NCI-H1105 (cell line): ENCODE data around the gene TYMP.
"Not testable (repeated sequence)": the region's sequence is repeated elsewhere in the genome, so short reads cannot be mapped to it uniquely, and the experiment has no call there.

ENCODE experiments used
- DNase-seq: peaks from one replicate; lab custom pipeline; 2025; lab: John Stamatoyannopoulos, UW

TYMP gene

DNA sequence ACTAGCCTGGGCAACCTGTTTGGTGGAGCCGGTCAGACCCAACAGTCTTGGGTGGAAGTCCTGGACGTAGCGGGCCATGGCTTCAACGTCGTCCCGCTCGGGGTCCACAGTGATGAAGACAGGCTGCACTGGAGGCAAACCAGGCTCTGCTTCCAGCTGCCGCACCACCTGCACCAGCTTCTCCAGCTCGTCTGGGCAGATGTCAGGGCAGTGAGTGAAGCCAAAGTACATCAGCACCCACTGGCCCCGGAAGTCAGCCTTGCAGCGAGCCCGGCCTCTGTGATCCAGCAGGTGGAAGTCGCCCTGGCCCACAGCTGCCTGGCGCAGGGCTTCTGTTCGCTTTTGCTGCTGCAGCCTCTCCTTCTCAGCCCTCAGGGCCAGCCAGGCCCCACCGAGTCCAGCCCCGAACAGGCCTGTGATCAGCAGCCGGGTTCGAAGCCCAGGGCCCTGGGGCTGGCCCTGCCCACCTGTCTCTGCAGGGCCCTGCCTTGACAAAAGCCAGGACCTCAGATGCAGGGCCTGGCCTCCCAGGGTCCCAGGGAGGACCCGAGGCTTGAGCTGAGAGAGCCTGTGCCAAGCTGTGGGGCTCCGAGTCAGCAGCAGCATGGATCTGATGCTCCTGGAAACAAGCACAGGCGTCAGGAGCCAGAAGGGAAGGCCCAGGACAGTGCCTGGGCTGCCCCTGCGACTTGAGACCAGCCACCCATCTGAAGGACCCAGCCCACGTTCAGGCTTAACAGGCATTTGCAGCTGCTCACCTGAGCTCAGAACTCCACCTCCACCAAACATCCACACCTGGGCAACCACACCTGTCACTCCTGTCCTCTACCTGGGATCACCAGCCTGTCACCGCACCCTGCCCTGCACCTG, 5.8 kb downstream of the TYMP start:
- DNase-seq, result no peak

DNA sequence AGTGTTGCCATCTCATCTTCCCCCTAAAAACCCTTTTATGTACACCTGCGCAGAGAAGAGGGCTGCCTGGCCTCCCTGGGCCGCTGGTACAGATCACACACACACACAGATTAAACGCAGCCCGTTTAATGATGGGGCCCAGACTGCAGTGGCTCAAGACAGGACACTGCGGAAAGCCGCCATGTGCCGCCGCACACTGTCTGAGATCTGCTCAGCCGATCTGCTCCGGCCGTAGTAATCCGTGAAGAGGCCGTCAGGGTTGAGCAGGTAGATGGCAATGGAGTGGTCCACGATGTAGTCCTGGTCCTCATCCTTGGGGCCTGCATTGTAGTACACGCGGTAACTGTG, 6.4 kb downstream of the TYMP start:
- DNase-seq, result no peak

- no peak for DNase-seq
Observed at GRCh38 chr22:50522806-50523438, 6.9 kb downstream of the TYMP start.

DNA sequence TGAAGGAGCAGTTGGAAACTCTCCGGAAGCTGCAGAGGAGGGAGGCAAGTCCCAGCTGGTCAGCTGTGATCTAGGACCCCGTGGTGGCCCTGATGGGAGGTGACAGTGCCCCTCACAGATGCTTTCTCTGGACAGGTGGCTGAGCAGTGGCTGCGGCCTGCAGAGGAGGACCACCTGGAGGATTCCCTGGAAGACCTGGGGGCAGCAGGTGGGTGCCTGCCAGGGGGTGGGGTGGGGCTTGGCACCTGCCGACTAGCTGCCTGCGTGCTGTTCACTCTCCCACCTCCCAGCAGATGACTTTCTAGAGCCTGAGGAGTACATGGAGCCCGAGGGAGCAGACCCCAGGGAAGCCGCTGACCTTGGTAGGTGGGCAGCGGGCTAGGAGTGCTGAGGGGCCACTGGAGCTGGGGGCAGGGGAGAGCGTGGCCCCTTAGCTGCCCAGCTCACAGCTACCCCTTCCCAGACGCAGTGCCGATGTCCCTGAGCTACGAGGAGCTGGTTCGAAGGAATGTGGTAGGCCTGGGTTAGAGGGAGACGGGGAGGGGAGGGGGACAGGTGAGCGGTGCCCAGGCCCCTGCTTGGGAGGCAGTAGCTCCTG, 7.5 kb downstream of the TYMP start:
- DNase-seq, result no peak

- no peak for DNase-seq
Observed at GRCh38 chr22:50521710-50522109, 8.1 kb downstream of the TYMP start.

DNA sequence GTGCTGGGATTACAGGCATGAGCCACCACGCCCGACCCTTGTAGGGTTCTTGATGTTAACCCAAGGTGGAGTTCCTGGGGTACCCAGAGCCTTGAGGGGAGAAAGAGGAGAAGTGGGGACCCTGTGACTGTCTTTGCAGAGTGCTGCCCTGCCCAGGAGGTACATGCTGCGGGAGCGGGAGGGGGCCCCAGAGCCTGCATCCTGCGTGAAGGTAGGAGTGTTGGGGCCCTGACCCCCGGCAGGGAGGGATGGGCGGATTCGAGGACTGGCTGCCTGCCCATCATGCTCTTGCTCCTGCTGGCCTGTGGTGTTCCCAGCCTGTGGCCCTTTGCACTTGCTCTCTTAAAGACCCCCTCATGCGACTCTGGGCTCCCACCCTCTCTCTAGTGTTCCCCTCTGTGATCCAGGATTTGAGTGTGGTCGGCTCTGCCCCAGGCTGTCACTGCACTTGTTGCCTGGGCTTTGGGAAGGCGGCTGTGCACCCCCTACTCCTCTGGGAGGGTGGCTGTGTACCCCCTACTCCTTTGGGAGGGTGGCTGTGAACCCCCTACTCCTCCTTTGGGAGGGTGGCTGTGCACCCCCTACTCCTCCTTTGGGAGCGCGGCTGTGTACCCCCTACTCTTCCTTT, 8.9 kb downstream of the TYMP start:
- DNase-seq, result no peak

- not testable (repeated sequence) for DNase-seq
Observed at GRCh38 chr22:50520184-50520583, 9.6 kb downstream of the TYMP start.

GRCh38 chr22:50519151-50519550, 10.7 kb downstream of the TYMP start:
- DNase-seq, result no peak

GRCh38 chr22:50518606-50519005, 11.2 kb downstream of the TYMP start:
- no peak for DNase-seq

- no peak for DNase-seq
Observed at GRCh38 chr22:50517495-50518260, 12.1 kb downstream of the TYMP start.

DNA sequence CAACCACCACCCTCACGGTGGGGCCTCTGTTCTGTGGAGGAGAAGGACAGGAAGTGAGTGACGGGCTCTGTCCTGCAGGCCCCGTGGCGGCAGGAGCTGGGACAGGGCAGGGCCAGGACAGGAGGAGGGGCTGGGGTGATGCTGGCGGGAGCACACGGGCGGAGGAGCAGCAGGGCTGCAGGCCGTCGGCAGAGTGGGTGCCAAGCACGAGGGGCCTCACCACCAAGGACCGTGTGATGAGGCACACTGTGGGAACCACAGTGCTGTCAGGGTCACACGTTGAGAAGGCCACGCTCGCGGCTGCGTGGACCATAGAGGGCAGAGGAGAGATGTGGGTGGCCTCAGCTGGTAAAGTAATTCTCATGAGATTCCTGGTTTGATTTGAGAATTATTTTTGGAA, 12.9 kb downstream of the TYMP start:
- no peak for DNase-seq

DNA sequence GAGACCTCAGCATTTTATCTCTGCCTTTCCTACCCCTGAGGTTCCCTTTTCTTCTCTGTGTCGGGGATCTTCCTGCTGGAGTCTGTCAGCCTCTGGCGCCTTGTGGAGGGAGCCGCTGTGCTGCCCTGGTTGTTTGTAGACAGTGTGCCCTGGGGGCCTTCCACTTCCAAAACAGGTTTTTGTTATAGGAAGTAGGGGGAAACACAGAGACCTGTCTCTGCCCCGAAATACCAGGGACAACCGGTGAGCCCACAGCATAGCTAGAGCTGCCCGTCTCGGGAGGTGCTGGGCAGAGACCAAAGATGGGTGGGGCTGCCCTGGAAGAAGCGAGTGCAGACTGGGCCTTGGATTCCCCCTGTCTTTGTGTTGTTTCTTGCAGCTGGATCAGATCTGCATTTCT, 13.7 kb downstream of the TYMP start:
- no peak for DNase-seq

DNA sequence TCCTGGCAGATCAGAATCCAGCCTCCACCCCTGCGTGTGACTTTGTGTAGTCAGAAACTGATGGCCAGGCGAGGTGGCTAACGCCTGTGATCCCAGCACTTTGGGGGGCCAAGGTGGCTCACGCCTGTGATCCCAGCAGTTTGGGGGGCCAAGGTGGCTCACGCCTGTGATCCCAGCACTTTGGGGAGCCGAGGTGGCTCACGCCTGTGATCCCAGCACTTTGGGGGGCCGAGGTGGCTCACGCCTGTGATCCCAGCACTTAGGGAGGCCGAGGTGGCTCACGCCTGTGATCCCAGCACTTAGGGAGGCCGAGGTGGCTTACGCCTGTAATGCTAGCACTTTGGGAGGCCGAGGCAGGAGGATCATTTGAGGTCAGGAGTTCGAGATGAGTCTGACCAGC, 16.6 kb downstream of the TYMP start:
- DNase-seq, result no peak

DNA sequence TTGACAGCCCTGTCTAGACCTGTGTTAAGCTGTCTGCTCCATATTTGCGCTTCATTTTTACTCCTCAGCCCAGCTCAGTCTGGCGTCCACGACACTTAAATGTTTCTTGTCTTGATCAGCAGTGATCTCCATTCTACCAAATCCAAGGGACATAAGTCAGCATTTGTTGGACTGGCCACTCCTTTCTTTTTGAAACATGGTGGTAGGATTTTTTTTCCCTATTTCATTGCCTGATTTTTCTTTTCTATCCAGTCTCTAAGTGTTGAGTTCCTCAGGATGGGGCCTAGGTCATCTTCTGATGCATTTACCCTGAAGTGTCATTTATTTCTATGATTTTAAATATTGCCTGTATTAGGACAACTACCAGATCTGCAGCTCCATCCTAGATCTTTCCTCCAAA, 20.9 kb downstream of the TYMP start:
- no peak for DNase-seq

DNA sequence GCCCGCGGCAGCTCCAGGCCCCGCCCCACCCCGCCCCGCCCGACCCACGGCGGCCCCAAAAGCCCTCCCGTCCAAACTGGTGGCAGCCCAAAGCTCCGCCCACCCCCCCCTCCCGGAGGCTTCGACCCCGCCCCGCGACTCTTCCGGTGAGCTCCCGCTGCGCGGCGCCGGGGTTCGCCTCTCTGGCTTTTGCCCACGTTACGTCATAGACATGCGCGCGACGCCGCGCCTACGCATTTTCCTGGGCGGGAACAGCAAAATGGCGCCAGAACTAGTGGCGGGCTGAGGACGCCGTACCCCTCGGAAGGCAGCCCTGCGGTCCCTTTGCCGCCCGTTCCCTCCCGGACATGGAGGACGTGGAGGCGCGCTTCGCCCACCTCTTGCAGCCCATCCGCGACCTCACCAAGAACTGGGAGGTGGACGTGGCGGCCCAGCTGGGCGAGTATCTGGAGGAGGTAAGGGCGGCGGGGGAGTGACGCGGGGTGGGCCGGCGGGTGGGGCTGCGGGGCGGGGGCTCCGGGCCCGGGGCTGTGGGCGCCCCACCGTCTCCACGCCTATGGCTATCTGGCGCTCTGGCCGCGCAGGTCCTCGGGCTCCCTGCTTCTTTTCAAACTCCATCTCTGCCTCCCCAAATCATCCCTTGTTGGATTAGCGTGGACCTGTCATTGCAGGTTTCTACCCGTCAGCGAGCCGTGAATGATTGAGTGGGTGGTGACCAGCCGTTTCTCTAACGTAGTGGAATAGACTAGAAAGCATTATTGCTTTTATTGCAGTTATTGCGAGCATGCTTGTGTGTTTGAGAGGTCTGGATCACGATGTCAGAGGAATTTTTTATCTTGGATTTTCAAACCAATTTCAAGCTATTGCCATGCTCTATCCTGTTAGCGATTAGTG, 21.6 kb downstream of the TYMP start, which contains the start of gene NCAPH2:
Gene NCAPH2, plus strand, starts transcription at position 234 of the 894 bp plus-strand sequence. Its CDS starts 114 bp downstream, at position 348.
- DNase-seq, result peak; percentile 95

- peak; percentile 93 for DNase-seq
Observed at GRCh38 chr22:50507421-50507990, 22.3 kb downstream of the TYMP start, which contains the start of gene LMF2. TSS of gene LMF2 (minus strand) at chr22:50507702. CDS start at chr22:50507675, 27 bp downstream.

- peak; percentile 2 for DNase-seq
Observed at GRCh38 chr22:50506611-50507420, 23.0 kb downstream of the TYMP start.

DNA sequence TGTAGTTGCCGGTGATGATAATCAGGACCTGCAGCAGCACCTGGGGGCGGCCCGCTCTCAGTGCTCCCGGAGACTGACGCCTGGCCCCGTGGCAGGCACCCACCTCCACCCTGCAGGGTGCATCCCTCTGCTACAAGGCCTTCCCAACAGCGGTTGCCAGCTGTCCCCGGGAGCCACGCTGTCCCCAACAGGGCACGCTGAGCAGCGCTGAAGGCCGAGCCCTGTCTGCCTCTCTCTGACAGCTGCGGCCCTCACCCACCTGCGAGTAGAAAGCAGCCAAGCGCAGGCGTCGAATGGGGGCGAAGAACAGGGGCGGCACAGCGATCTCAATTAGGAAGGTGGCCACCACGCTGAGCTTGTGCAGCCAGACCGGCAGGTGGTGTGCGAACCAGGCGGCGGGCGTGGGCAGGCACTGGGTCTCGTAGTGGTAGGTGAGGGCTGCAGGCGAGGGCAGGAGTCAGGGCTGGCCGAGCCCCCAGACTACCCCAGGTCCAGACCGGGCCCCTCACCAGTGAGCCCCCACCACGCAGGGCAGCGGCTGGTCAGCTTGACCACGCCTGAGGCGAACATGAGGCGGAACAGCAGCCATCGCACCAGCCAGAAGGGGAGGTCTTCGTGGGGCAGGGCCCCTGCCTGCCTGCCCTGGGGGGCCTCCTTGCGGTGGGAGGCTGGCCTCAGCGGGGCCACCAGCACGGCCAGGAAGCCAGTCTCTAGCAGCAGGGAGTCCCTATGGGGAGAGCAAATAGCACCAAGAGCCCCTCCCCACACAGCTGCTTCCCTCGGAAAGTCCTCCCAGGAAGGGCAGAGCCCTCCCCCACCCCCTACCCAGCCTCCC, 23.8 kb downstream of the TYMP start:
- DNase-seq, result no peak
